CD4-positive, alpha-beta T cell treated with Interferon gamma for 1 hour (primary cell): ENCODE results near the gene DLG5.

Source experiments
- DNase-seq: peaks from one replicate; pipeline ENCODE4 v3.0.0-alpha.2; 2020

Gene DLG5

GRCh38 chr10:77911535-77912123 lies 14.9 kb downstream of the DLG5 start:
- no peak for DNase-seq

GRCh38 chr10:77910524-77911145 lies 15.9 kb downstream of the DLG5 start:
- DNase-seq: no peak

DNA sequence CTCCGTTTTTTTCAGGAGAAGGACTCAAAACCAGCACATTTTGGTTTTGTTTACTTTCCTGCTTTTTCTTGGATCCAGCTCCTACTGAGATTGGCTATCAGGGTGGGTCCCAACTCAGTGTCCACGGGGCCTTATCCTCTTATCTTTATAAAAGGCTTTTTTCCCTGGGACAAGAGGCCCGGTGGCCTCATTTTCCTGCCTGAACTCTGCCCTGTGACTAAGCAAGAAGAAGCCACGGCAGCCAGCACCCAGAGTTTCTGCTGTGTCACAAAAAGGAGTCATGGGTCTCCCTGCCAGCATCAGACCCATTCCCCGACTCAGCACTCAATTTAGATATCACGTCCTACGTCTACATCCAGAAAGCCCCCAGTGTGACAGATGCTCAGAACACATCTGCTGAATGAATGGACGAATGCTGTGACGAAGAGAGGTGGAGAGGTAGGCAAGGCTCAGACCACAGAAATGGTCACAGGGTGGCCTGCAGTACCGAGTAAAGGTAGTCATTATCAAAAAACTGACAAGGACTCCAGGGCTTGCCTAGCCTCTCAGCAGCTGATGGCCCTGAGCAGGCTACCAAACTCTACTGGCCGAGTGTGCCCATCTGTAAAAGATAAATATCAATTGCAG lies 16.7 kb downstream of the DLG5 start:
- no peak for DNase-seq

DNA sequence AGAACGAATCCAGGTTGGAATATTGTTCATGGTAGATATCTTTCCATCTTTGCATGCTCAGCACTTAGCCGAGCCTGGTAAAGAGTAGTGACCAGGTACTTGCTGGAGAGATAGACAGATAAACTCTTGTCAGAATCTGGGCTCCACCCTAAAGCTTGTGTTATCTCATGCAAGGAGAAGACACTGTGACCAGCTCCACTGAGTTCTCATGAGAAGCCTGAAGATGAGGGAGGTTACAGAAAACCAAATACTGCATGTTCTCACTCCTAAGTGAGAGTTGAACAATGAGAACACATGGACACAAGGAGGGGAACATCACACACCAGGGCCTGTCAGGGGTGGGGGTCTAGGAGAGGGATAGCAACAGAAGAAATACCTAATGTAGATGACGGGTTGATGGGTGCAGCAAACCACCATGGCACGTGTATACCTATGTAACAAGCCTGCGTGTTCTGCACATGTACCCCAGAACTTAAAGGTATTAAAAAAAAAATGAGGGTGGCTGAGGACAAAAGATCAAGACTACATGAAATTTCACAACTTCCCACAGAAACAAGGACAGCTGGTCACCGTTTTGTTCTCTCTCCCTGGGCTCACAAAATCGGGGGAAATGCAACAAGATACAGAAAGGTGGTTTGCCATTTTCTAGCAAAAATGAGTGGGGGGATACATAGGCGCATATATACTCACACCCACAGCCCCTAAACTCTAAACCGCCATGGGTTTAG lies 17.4 kb downstream of the DLG5 start:
- DNase-seq: no peak

DNA sequence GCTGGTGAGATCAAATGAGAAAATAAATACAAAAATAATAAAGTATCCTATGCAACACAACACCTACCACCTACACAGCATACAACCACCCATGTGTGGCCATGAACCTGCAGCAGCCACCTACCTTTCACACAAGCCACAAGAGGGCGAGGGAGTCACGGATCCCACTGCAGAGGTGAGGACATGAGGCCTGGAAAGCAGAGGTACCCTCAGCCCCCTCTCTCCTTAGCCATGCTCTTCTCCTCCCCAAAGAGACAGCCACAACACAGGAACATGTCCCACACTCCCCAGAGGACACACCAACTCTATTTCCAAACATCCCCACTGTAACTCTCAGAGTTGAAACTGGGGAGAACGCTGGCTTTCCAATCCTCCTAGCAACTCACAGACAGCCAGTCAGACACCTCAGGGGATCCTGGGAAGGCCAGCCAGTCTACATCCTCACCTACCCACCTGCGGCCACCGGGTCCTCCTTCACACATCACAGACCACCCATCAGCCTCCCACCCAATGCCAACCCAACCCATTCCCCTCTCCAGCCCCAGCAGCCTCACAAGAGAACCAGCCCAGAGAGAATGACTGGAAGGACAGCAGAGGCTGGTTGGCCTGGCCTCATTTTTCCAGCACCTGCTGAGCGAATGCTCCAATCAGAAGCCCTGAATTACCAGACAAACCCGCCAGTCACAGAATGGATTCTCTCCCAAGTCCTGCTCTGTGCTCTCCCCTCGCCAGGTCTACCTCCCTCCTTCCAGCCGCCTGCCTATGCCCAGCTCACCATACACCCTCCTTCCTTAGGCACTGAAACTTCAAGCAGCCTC lies 18.4 kb downstream of the DLG5 start:
- no peak for DNase-seq

- no peak for DNase-seq
These were observed 19.1 kb downstream of the DLG5 start for GRCh38 chr10:77907462-77907861.

DNA sequence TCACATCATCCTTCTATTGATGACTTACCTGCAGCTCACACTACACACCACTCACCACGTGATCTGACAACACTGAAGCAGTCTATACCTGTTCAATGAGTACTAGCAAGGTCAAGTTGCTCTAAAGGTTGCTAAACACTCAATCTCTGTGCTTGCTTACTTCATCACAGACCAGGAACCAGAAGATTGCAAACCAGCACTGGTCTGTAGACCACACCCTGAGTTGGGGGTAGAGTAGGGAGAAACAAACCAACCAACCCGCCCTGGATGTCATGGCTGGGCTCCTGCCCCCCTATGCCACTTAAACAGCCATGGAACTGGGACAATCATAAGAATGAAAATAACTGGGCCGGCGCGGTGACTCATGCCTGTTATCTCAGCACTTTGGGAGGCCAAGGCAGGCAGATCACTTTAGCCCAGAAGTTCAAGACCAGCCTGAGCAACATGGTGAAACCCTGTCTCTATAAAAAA lies 19.6 kb downstream of the DLG5 start:
- DNase-seq: no peak

DNA sequence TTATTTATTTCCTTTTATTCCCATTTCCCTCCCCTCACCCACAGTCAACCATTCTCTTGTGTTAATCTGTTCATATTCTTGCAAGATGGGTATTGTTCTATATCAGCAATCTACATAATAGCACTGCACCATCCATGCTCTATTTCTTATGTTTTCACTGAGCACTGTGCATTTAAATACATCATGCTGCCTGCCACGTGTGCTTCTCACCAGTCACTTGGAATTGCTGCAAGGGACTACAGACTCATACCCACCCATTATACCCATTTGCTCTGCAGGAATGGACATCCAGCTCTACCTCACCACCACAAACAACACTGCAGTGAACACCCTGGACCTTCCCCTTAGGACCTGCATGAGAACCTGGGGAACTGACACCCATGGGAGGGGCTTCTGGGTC lies 20.8 kb downstream of the DLG5 start:
- no peak for DNase-seq

GRCh38 chr10:77905086-77905748 lies 21.3 kb downstream of the DLG5 start:
- no peak for DNase-seq

GRCh38 chr10:77904100-77904840 lies 22.3 kb downstream of the DLG5 start:
- DNase-seq: no peak

DNA sequence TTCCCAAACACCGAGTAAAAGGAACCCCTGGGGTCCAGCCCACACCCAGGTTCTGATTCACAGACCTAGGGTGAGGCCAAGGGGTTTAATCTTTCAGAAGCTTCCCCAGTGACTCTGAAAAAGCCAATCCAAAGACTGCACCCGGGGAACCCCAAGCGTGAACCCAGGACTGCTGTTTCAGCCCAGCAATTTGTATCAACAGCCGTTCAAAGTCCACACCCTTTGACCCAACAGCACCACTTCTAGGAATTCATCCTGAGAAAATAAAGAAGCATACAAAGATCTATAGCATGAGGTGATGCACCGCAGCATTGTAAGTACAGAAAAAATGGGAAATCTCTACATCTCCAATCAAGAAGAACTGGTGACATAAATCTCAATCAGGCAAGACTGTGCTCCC lies 24.4 kb downstream of the DLG5 start:
- no peak for DNase-seq

DNA sequence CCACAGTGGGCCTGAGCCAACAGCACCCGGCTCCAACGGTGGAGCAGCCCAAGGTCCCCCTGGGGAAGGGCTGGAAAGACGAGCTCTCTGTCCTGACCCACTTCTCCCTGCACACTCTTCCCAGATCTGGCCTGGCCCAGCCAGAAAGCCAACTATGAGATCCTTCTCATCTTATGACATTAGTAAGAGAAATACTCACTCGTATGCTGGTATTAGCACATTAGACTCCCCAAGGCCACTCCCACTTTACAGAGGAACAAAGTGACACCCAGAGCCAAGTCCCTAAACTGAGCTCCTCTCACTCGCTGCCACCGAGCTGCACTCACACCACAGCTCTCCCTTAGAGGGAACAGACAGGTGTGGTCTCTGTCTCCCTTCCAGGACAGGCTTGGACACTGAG lies 24.8 kb downstream of the DLG5 start:
- no peak for DNase-seq

GRCh38 chr10:77899690-77900089 lies 26.9 kb downstream of the DLG5 start:
- DNase-seq: no peak

GRCh38 chr10:77899080-77899477 lies 27.5 kb downstream of the DLG5 start:
- no peak for DNase-seq

- no peak for DNase-seq
These were observed 28.1 kb downstream of the DLG5 start for GRCh38 chr10:77898323-77899079.

DNA sequence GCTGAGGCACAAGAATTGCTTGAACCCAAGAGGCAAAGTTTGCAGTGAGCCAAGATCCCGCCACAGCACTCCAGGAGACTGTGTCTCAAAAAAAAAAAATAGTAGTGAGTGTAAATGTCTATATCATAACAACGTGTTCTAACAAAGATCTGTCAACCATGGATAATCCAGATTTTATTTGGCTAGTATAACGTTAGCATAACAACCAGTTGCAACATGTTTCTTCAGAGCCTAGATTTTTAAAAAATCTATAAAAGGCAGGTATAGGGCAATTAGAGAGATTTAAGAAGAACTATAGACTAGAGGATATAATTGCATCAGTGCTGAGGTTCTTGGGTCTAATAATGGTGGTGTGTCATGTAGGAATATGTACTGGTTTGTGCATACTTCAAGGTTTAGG lies 30.5 kb downstream of the DLG5 start:
- DNase-seq: no peak

DNA sequence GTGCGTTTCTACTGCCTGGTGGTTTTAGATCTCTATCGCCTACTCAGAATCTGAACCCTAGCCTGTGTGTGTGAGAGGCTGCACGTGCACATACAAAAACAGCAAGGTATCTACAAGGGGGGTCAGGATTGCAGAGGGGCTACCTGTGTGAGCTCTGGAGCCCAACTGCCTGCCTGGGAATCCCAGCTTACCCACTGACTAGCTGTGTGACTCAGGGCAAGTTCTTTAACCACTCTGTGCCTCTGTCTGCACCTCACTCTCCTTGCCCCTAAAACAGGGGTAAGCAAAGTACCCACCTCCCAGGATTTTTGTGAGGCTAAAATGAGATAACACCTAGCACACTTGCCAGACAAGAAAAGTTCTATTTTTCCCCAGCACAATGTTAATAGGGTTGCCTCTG lies 32.5 kb downstream of the DLG5 start:
- DNase-seq: no peak

- DNase-seq: no peak
These were observed 33.2 kb downstream of the DLG5 start for GRCh38 chr10:77893386-77893785.

GRCh38 chr10:77892761-77893160 lies 33.8 kb downstream of the DLG5 start:
- DNase-seq: no peak

DNA sequence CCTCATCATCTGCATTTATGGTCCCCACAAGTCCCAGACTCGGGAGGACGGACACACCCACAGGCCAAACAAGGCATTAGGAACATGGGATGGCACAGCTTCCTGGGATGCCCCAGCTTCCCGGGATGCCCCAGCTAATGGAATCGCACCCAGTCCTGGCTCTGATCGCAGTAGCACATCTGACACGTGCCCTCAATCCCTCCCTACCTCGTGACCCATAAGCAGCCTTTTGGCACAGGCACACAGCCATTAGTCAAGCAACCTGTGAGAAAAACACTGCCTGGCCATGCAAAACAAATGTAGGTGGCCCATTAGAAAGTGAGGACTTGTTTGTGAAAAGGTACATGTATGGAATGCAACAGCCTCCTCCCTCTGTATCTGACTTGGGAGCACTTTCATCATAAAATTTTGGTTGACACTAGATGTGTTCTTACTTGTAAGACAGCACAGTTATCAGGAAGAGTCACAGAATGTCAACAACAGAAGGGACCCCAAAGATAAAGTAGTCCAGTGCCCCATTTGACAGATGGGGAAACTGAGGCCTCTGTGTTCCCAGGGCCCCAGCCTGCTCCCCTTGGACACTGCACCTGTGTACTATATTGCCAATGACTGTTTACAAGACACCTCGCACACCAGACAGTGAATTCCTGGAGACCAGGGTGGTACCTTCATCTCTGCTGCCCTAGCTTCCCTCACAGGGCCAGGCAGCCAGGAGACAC lies 34.4 kb downstream of the DLG5 start:
- DNase-seq: no peak
